Midbrain (tissue), 1 donor: ENCODE measurements around the gene RETN.

Experiments used
- DNase-seq: peaks from one replicate; lab custom pipeline; 2025; lab: John Stamatoyannopoulos, UW

Gene RETN

DNA sequence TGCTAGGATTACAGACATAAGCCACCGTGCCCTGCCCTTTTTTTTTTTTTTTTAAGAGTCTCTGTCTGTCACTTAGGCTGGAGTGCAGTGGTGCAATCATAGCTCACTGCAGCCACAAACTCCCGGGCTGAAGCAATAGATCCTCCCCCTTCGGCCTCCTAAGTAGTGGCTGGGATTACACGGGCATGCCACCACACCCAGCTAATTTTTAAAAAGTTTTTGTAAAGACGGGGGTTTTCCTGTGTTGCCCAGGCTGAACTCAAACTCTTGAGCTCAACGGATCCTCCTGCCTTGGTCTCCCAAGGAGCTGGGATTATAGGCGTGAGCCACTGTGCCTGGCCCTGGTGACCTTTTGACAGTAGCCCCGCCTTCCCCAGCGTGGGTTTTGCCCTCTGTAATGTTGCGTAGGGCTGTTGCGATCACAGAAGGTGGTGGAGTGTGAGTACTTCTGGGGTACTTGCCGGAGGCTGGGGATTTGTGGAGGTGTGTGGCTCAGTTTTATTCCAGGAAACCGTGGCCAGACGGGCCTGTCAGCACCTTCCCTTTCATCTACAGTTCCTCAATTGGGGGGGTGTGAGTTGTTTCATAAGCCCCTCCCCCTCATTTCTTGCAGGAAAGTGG, 11.6 kb upstream of the RETN start:
- no peak for DNase-seq

- DNase-seq: peak; percentile 23
These were observed 10.6 kb upstream of the RETN start for GRCh38 chr19:7658219-7658686.

DNA sequence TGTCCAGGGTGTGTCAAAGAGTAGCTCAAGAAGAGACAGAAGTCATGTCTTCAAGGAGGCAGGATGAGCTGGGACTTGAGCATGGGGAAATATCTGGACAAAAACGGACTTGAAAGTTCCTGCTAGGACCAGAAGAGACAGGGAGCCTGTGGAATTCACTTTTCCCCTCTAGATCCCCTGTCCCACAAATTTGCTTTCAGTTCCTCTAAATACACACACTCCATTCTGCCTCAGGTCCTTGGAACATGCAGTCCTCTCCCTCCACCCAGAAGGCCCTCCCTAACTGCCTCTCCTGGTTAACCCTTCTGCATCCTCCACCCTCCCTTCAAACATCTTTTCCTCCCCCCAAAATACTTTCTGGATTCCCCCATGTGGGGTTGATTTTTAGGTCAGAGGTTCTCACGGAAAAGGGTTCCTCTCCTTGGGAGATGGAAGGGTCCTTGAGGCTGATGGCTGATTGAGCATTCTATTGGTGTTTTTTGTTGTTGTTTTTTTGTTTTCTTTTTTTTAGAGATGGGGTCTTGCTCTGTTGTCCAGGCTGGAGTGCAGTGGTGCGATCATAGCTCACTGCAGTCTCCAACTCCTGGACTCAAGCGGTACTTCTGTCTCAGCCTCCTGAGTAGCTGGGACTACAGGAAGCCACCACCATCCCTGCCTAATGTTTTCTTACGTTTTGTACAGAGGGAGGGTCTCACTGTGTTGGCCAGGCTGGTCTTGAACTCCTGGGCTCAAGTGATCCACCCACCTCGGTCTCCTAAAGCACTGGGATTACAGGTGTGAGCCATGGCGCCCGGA, 6.9 kb upstream of the RETN start:
- no peak for DNase-seq

DNA sequence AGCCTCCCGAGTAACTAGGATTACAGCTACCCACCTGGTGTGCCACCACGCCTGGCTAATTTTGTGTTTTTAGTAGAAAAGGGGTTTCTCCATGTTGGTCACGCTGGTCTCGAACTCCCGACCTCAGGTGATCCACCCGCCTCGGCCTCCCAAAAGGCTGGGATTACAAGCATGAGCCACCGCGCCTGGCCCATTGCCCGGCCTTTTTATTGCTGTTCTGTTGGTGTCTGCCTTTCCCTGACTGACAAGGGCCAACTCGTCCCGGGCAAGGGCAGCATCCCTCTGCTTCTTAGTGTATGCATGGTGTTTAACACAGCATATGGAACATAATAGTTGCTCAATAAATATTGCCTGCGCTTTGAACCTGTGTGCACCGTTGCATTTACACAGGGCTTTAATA, 6.2 kb upstream of the RETN start:
- no peak for DNase-seq

DNA sequence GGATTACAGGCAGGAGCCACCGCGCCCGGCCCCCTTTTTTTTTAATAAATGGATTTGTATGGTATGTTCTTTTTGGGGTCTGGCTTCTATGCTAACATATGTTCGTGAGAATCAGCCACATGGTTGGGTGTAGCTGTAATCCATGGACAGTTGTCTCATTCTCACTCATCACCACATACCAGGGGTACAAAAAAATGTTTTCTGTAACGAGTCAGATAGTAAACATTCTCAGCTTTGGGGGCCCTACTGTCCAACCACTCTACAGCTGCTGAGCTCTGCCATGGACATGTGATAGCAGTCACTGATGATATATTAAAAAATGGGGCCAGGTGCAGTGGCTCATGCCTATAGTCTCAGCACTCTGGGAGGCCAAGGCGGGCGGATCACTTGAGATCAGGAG, 5.1 kb upstream of the RETN start:
- no peak for DNase-seq

- no peak for DNase-seq
These were observed 3.8 kb upstream of the RETN start for GRCh38 chr19:7665076-7665475.

- no peak for DNase-seq
These were observed 792 bp downstream of the RETN start for GRCh38 chr19:7669641-7670040.

- DNase-seq: no peak
These were observed 1.4 kb downstream of the RETN start for GRCh38 chr19:7670150-7670783.

- no peak for DNase-seq
These were observed 1.9 kb downstream of the RETN start for GRCh38 chr19:7670790-7671189.

DNA sequence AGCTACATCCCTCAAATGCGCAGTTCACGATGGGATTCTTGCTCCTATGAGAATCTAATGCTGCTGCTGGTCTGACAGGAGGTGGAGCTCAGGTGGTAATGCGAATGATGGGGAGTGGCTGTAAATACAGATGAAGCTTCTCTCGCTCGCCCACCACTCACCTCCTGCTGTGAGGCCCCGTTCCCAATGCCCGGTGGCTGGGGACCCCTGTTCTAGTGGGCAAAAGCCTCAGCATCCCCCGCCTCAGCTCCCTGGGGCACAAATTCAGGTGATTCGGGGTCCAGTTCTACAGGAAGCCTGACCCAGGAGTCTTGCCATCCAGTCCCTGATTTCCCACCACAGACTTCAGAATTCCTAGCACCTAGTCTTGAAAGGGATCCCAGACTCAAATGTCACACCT, 3.7 kb downstream of the RETN start:
- no peak for DNase-seq

DNA sequence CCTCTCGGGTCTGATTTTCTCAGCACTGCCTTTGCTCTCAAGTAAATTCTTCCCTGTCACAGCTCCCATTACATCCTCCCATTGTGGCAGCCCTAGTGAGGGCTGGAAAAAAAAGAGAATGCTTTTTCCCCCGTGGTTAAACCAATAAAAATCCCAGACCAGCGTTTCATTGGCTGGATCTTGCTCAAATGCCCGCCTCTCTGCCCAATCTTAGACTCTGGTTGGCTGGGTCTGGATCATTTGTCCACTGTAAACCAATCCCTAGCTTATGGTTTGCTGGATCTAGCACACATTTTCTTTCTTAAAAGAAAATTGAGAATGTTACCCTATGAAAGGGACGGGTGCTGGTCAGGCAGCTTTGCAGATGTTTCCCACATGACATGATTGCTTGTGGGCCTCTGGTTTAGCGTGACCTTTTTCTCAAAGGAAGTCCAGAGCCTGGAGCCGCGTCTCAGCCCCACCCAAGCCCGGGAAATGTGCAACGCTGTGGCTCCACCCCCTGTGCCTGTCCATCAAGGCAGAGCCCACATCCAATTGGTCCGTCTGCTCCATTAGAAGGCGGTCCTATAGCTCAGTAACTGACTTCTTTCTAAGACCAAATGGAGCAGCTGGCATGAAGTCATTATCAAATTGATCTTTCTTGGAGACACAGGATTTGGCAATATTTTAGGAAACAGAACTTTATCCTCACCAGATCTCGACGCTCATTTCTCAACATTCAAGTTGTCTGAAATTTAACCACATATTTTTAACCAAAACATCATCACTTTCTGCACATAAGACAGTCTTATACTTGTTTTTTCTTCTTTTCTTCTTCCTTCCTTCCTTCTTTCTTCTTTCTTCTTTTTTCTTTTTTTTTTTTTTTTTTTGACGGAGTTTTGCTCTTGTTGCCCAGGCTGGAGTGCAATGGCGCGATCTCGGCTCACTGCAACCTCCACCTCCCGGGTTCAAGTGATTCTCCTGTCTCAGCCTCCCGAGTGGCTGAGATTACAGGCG, 5.5 kb downstream of the RETN start:
- no peak for DNase-seq

DNA sequence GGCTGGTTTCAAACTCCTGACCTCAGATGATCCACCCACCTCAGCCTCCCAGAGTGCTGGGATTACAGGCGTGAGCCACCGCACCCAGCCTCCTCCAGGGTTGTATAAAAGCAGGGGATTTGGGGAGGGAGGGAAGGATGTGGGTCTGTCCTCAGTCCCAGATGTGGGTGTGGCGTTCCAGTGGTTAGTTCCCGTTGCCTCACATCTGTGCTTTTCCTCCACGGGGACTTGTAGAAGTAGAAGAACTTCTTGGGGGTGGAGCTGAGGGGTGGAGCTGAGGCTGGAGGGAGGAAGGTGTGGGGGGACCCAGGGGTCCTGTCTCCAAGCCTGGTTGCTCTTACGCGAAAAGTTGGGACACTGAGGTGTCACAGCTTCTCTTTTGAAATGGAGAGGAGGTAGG, 7.5 kb downstream of the RETN start:
- no peak for DNase-seq

GRCh38 chr19:7676854-7677253, 8.0 kb downstream of the RETN start, which contains the start of gene MCEMP1:
TSS of gene MCEMP1 (plus strand) at chr19:7677090. CDS start at chr19:7677121, 31 bp downstream.
- no peak for DNase-seq

- DNase-seq: no peak
These were observed 8.9 kb downstream of the RETN start for GRCh38 chr19:7677669-7678311.

GRCh38 chr19:7678971-7679751, 10.3 kb downstream of the RETN start:
- no peak for DNase-seq

- DNase-seq: no peak
These were observed 11.1 kb downstream of the RETN start for GRCh38 chr19:7679771-7680605.

DNA sequence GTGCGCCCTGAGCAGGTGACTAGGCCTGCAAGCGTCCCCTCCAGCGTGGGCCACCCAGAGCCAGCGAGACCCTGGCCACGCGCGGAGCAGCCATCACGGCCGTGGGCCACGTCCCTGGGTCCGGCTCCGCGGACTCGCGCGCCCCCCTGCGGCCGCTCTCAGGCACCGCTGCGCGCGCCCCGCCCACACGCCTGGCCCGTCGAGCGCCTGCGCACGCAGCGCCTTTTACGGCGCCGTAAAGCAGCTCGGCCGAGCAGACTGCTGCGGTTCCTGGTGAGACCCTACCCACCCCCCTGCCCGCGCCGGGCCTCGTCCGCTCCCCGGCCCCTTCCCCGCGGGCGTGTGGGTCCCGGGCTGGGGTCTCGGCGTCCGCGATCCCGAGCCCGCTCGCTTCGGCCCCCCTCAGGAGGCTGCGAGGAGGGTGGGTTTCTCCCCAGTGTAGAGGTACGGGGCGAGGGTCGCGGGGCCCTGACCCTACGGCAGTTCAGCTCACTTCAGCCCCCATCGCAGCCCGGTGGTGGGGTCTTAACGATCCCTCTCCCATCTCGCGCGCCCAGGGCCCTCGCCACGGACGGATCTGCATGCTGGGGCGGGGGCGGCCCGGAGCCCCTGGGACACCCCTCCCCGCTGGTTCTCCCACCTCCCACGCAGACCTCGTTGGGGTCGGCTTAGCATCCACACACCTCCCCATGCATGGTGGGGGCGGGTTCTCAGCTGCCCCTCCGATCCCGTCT, 11.9 kb downstream of the RETN start, which contains the start of gene TRAPPC5:
Gene TRAPPC5 (plus strand): TSS at position 228 of the 734 bp plus-strand sequence. CDS start 1,421 bp downstream, outside the sequence.
- peak; percentile 88 for DNase-seq

- peak; percentile 69 for DNase-seq
These were observed 12.7 kb downstream of the RETN start for GRCh38 chr19:7681340-7682174.
